SK-N-MC (cell line): ENCODE results near the gene IDUA.

Experiments used
- EZH2 ChIP-seq: fragments of 200-600 bp; sonication (generic); IDR thresholded peaks from one replicate; pipeline ENCODE4 v1.6.1; 2017; ENCODE audit warnings: antibody characterized with exemption
- FOXP2 ChIP-seq: optimal IDR thresholded peaks from 2 replicates; pipeline ENCODE3; 2011; ENCODE audit warnings: mild to moderate bottlenecking, moderate library complexity; ENCODE audit not compliant: insufficient read depth; ENCODE audit errors: extremely low read length, control extremely low read depth
- POLR2AphosphoS5 ChIP-seq: IDR thresholded peaks from 2 replicates; pipeline ENCODE4 v1.6.1; 2012; ENCODE audit warnings: mild to moderate bottlenecking, low read depth, low read length, borderline replicate concordance

DNA sequence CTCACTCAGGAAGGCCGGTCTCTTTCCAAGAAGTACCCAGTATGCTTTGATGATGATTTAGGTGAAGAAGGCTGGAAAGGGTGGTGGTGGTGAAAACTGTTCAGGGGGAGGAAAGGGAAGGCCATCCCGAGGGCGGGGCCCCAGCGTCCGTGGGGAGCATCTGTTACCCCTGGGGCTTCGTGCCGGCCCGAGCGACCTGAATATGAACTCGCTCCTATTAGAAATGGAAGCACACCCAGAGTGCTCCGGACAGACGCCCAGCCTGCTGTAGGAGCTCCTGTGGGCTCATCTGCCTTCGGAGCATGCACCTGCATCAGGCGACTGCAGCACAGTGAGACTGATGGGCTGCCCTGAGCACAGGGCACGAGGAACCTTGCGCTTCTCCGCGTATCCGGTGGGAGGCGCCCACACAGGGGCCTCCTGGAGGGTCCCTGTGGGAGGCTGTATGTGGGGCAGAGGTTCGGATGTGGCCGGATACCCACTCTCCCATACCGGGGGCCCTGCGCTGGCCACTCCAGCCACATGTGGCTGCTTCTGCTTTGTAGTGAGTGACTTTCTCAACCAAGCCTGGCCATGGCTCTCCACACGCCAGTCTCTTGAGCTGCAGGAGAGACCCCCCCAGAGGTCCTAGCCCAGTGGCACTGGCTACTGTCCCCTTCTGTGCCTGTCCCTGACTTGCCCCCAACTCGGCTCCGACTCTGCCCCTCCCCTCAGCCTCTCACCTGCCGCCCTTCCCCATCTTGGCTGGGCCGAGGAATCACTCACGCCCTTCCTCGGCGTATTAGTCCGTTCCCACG lies 61.3 kb downstream of the IDUA start:
- TF ChIP-seq EZH2 = no peak
- TF ChIP-seq POLR2AphosphoS5 = no peak
- no peak for TF ChIP-seq FOXP2
